Sigmoid colon (tissue), 4 donors: ENCODE results near the gene ETF1.

Experiments
- CTCF ChIP-seq, 4 experiments: fragments of 450-650 bp in 3 of 4; fragments of 200-600 bp in 1 of 4; IDR thresholded peaks; one replicate each; pipeline ENCODE4 v1.5.1; 2016 to 2019; ENCODE audit warnings: antibody characterized with exemption in 4 of 4, mild to moderate bottlenecking in 3 of 4, moderate library complexity in 2 of 4
- POLR2A ChIP-seq, 2 donors: fragments of 450-650 bp; IDR thresholded peaks; one replicate each; pipeline ENCODE4 v1.6.1; 2016; ENCODE audit warnings: antibody characterized with exemption in 2 of 2, mild to moderate bottlenecking in 2 of 2, moderate library complexity in 2 of 2
- POLR2AphosphoS5 ChIP-seq, 4 donors: sonication (generic); formaldehyde crosslinking; IDR thresholded peaks; one replicate each; pipeline ENCODE4 v1.6.1; 2017; ENCODE audit warnings: antibody characterized with exemption in 4 of 4

GRCh38 chr5:138559937-138560336 is 16.9 kb upstream of the ETF1 start:
- TF ChIP-seq CTCF (IDR thresholded peaks at IDR 0.05) (no peak), POLR2A (IDR thresholded peaks at IDR 0.05) (no peak), POLR2AphosphoS5 (IDR thresholded peaks at IDR 0.05) (no peak)
